ENCODE measurements around the gene ZNHIT6. TPM values are rescaled to one million over a fixed set of nuclear protein-coding genes. Genes with fewer than 3 reads are reported as not detected.
"Not testable (repeated sequence)": the region's sequence is repeated elsewhere in the genome, so short reads cannot be mapped to it uniquely, and the experiment has no call there.

Gene ZNHIT6
- total RNA-seq, 4 donors from 2014 or later, result 8.2 to 20.0 (median 9.9) TPM

GRCh38 chr1:85650645-85651044 lies 57.6 kb downstream of the ZNHIT6 start:
- Histone ChIP-seq H3K27me3 (no peaks in the 10 kb centered on the region), H3K36me3 (peaks cover 0 to 72% (median 3%) of the 10 kb centered on the region in 3 donors), H3K4me3 (no peak overlapping the region), H3K4me1 (no peaks in the 10 kb centered on the region), H3K27ac (no peak overlapping the region), H3K9me3 (peaks cover 0 to 14% (median 0%) of the 10 kb centered on the region in 3 donors)
- no peak for DNase-seq
- 89 to 100% methylated on average over 1 of the region's 1 CpG for WGBS, 2 donors
- intact Hi-C loops (cut with DNase I), result no loop called here
- TF ChIP-seq POLR2A (IDR thresholded peaks at IDR 0.05) (no peak), CTCF (IDR thresholded peaks at IDR 0.05) (no peak)

GRCh38 chr1:85649591-85649990 lies 58.6 kb downstream of the ZNHIT6 start:
- TF ChIP-seq POLR2A (IDR thresholded peaks at IDR 0.05), result no peak
- no peak for TF ChIP-seq CTCF (IDR thresholded peaks at IDR 0.05)
- H3K27ac ChIP-seq, result no peak overlapping the region

GRCh38 chr1:85641598-85642556 lies 66.4 kb downstream of the ZNHIT6 start:
- H3K4me3 ChIP-seq; H3K27me3 ChIP-seq; DNase-seq; H3K4me1 ChIP-seq; intact Hi-C loops (cut with DNase I); H3K27ac ChIP-seq: not testable (repeated sequence)
- peaks cover 0 to 17% (median 0%) of the 10 kb centered on the region in 3 donors for H3K36me3 ChIP-seq
- WGBS, 2 donors, result 88% methylated on average over 14 to 17 of the region's 24 CpGs
- peaks cover 0 to 24% (median 14%) of the 10 kb centered on the region in 3 donors for H3K9me3 ChIP-seq

More at GRCh38 chr1:85649591-85649990, 58.6 kb downstream of the ZNHIT6 start:
- H3K27me3 ChIP-seq, result no peaks in the 10 kb centered on the region
- H3K36me3 ChIP-seq, result peaks cover 0 to 66% (median 3%) of the 10 kb centered on the region in 3 donors
- intact Hi-C loops (cut with DNase I), result no loop called here
- H3K4me1 ChIP-seq, result no peaks in the 10 kb centered on the region
- no peak overlapping the region for H3K4me3 ChIP-seq
- peaks cover 0 to 14% (median 0%) of the 10 kb centered on the region in 3 donors for H3K9me3 ChIP-seq
- DNase-seq, result no peak

- Histone ChIP-seq H3K9me3 (peaks cover 0 to 24% (median 14%) of the 10 kb centered on the region in 3 donors), H3K36me3 (peaks cover 0 to 26% (median 0%) of the 10 kb centered on the region in 3 donors)
- H3K4me3 ChIP-seq; DNase-seq; intact Hi-C loops (cut with DNase I); H3K27ac ChIP-seq; H3K27me3 ChIP-seq; H3K4me1 ChIP-seq: not testable (repeated sequence)
- 95 to 100% methylated on average over 7 of the region's 7 CpGs for WGBS, 2 donors
Measured at GRCh38 chr1:85639920-85640319, 68.3 kb downstream of the ZNHIT6 start.

- Histone ChIP-seq H3K27me3 (no peaks in the 10 kb centered on the region), H3K9me3 (peaks cover 0 to 24% (median 14%) of the 10 kb centered on the region in 3 donors), H3K4me1 (no peaks in the 10 kb centered on the region), H3K4me3 (no peak overlapping the region), H3K27ac (no peak overlapping the region), H3K36me3 (peaks cover 0 to 26% (median 0%) of the 10 kb centered on the region in 3 donors)
- 80 to 82% methylated on average over 1 of the region's 1 CpG for WGBS, 2 donors
- TF ChIP-seq CTCF (IDR thresholded peaks at IDR 0.05) (no peak), POLR2A (IDR thresholded peaks at IDR 0.05) (no peak)
- no peak for DNase-seq
- intact Hi-C loops (cut with DNase I), result no loop called here
Measured at GRCh38 chr1:85638412-85638811, 69.8 kb downstream of the ZNHIT6 start.

GRCh38 chr1:85630493-85630892 lies 77.7 kb downstream of the ZNHIT6 start:
- 93 to 94% methylated on average over 2 of the region's 2 CpGs for WGBS, 2 donors
- no peak for DNase-seq
- Histone ChIP-seq H3K27me3 (no peaks in the 10 kb centered on the region), H3K27ac (no peak overlapping the region), H3K36me3 (no peaks in the 10 kb centered on the region), H3K4me3 (no peak overlapping the region), H3K4me1 (peaks cover 0 to 10% (median 0%) of the 10 kb centered on the region in 3 donors), H3K9me3 (no peaks in the 10 kb centered on the region)
- intact Hi-C loops (cut with DNase I), result no loop called here
- TF ChIP-seq POLR2A (IDR thresholded peaks at IDR 0.05) (no peak), CTCF (IDR thresholded peaks at IDR 0.05) (no peak)

All from esophagus squamous epithelium (tissue), 5 donors.